ENCODE results near the gene TMEM181.
"Not testable (repeated sequence)": the region's sequence is repeated elsewhere in the genome, so short reads cannot be mapped to it uniquely, and the experiment has no call there.

Gene TMEM181

DNA sequence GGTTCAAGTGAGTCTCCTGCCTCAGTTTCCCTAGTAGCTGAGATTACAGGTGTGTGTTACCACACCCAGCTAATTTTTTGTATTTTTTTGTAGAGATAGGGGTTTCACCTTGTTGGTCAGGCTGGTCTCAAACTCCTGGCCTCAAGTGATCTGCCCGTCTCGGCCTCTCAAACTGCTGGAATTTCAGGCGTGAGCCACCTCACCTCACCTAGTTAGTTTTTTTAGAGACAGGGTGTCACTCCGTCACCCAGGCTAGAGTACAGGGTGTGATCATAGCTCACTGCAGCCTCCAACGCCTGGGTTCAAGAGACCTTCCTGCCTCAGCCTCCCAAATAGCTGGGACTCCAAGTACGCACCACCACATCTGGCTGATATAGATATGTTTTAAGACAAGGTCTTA, 112.8 kb downstream of the TMEM181 start:
- Histone ChIP-seq H3K4me3 (replicated peaks; ENCODE audit: insufficient read depth, low read length) (no peak overlapping the region), H3K27ac (replicated peaks) (no peak overlapping the region), H3K27me3 (ENCODE audit: insufficient read depth, poor library complexity, severe bottlenecking) (peaks cover 19% of the 10 kb centered on the region)
- TF ChIP-seq SPI1 (IDR thresholded peaks at IDR 0.05; ENCODE audit: borderline replicate concordance, low read depth) (no peak), POLR2AphosphoS5 (IDR thresholded peaks at IDR 0.05; ENCODE audit: low read depth) (no peak), GABPA (IDR thresholded peaks at IDR 0.05; ENCODE audit: low read depth) (no peak)
- TF ChIP-seq, protein P1, sequence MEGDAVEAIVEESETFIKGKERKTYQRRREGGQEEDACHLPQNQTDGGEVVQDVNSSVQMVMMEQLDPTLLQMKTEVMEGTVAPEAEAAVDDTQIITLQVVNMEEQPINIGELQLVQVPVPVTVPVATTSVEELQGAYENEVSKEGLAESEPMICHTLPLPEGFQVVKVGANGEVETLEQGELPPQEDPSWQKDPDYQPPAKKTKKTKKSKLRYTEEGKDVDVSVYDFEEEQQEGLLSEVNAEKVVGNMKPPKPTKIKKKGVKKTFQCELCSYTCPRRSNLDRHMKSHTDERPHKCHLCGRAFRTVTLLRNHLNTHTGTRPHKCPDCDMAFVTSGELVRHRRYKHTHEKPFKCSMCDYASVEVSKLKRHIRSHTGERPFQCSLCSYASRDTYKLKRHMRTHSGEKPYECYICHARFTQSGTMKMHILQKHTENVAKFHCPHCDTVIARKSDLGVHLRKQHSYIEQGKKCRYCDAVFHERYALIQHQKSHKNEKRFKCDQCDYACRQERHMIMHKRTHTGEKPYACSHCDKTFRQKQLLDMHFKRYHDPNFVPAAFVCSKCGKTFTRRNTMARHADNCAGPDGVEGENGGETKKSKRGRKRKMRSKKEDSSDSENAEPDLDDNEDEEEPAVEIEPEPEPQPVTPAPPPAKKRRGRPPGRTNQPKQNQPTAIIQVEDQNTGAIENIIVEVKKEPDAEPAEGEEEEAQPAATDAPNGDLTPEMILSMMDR (IDR thresholded peaks at IDR 0.05; ENCODE audit: insufficient read depth, low read length) = no peak
- TF ChIP-seq, protein P2, sequence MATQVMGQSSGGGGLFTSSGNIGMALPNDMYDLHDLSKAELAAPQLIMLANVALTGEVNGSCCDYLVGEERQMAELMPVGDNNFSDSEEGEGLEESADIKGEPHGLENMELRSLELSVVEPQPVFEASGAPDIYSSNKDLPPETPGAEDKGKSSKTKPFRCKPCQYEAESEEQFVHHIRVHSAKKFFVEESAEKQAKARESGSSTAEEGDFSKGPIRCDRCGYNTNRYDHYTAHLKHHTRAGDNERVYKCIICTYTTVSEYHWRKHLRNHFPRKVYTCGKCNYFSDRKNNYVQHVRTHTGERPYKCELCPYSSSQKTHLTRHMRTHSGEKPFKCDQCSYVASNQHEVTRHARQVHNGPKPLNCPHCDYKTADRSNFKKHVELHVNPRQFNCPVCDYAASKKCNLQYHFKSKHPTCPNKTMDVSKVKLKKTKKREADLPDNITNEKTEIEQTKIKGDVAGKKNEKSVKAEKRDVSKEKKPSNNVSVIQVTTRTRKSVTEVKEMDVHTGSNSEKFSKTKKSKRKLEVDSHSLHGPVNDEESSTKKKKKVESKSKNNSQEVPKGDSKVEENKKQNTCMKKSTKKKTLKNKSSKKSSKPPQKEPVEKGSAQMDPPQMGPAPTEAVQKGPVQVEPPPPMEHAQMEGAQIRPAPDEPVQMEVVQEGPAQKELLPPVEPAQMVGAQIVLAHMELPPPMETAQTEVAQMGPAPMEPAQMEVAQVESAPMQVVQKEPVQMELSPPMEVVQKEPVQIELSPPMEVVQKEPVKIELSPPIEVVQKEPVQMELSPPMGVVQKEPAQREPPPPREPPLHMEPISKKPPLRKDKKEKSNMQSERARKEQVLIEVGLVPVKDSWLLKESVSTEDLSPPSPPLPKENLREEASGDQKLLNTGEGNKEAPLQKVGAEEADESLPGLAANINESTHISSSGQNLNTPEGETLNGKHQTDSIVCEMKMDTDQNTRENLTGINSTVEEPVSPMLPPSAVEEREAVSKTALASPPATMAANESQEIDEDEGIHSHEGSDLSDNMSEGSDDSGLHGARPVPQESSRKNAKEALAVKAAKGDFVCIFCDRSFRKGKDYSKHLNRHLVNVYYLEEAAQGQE (IDR thresholded peaks at IDR 0.05; ENCODE audit: insufficient replicate concordance, low read depth) = no peak
- no peak for DNase-seq (ENCODE audit: low read depth in 1 of 2, low spot score in 1 of 2)

DNA sequence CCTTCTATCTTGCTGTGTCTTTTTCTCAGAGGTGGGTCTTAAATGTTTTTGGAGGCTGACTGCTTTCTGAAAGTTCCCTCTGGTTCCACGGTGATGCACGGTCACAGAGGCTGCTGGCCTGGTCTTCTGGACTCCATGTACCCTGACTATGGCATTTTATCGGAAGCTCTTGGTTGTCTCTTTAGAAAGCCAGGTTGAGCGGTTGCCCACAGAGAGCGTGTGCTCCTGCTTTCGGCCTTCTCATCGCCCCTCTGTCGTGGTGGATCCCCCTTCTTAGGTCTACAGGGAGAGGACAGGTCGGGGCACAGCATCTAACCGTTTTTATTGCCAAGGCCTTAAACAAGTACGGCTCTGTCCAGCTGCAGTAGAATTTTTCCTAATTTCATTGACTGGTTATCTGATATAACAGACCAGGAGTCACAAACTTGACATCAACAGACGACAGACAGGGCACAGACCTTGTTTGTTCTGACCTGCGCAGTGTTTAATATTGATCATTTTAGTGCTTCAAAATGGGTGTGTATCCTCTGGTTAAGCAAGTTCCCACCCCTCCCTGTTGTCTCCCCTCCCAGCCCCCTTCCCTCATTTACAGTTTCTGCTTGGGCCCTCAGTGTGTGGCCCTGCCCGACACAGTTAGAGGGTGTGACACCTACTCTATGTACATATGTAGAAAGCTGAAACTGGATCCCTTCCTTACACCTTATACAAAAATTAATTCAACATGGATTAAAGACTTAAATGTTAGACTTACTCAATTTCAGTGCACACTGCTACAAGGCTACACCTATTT, 114.6 kb downstream of the TMEM181 start:
- H3K27ac ChIP-seq (replicated peaks) = no peak overlapping the region
- TF ChIP-seq POLR2AphosphoS5 (IDR thresholded peaks at IDR 0.05; ENCODE audit: low read depth) = no peak
- TF ChIP-seq GABPA (IDR thresholded peaks at IDR 0.05; ENCODE audit: low read depth) = no peak
- TF ChIP-seq, protein P1 (IDR thresholded peaks at IDR 0.05; ENCODE audit: insufficient read depth, low read length) = no peak
- TF ChIP-seq, protein P2 (IDR thresholded peaks at IDR 0.05; ENCODE audit: insufficient replicate concordance, low read depth) = no peak
- TF ChIP-seq SPI1 (IDR thresholded peaks at IDR 0.05; ENCODE audit: borderline replicate concordance, low read depth) = no peak
- DNase-seq (ENCODE audit: low read depth in 1 of 2, low spot score in 1 of 2) = no peak
- no peak overlapping the region for H3K4me3 ChIP-seq (replicated peaks; ENCODE audit: insufficient read depth, low read length)
- peaks cover 10% of the 10 kb centered on the region for H3K27me3 ChIP-seq (ENCODE audit: insufficient read depth, poor library complexity, severe bottlenecking)

DNA sequence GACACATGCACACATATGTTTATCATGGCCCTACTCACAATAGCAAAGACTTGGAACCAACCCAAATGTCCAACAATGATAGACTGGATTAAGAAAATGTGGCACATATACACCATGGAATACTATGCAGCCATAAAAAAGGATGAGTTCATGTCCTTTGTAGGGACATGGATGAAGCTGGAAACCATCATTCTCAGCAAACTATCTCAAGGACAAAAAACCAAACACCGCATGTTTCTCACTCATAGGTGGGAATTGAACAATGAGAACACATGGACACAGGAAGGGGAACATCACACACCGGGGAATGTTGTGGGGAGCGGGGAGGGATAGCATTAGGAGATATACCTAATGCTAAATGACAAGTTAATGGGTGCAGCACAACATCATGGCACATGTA, 117.2 kb downstream of the TMEM181 start:
- H3K27ac ChIP-seq (replicated peaks); H3K4me3 ChIP-seq (replicated peaks; ENCODE audit: insufficient read depth, low read length); H3K27me3 ChIP-seq (ENCODE audit: insufficient read depth, poor library complexity, severe bottlenecking); DNase-seq (ENCODE audit: low read depth in 1 of 2, low spot score in 1 of 2): not testable (repeated sequence)

DNA sequence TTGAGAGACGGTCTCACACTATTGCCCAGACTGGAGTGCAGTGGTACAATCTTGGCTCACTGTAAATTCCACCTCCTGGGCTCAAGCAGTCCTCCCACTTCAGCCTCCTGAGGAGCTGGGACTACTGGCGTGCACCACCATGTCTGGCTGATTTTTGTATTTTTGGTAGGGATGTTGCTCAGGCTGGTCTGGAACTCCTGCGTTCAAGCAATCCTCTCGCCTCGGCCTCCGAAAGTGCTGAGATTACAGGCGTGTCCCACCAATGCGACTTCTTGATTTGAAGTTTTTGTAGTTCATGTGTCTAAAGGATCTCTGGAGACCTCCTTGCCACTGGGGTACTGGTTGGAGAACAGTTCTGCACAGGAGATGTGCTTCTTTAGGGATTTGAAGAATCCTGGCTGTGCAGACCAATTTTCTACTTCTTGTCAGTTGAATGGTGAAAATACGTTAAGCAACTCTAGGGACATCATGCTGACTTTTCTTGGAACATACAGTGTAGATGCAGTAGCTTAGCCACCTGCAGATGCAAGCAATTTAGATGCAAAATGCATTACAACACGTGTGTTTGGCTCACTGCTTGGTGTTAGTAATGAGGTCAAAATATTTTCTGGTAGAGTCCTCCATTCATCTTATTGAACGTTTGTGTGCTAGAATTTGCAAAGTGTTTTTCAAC, 118.2 kb downstream of the TMEM181 start:
- Histone ChIP-seq H3K27ac (replicated peaks) (no peak overlapping the region), H3K27me3 (ENCODE audit: insufficient read depth, poor library complexity, severe bottlenecking) (peaks cover 4% of the 10 kb centered on the region), H3K4me3 (replicated peaks; ENCODE audit: insufficient read depth, low read length) (no peak overlapping the region)
- no peak for DNase-seq (ENCODE audit: low read depth in 1 of 2, low spot score in 1 of 2)
- TF ChIP-seq GABPA (IDR thresholded peaks at IDR 0.05; ENCODE audit: low read depth) (no peak), SPI1 (IDR thresholded peaks at IDR 0.05; ENCODE audit: borderline replicate concordance, low read depth) (no peak), POLR2AphosphoS5 (IDR thresholded peaks at IDR 0.05; ENCODE audit: low read depth) (no peak)
- TF ChIP-seq, protein P1 (IDR thresholded peaks at IDR 0.05; ENCODE audit: insufficient read depth, low read length) = no peak
- TF ChIP-seq, protein P2 (IDR thresholded peaks at IDR 0.05; ENCODE audit: insufficient replicate concordance, low read depth) = no peak

Measured in HL-60 (cell line).